ENCODE data around the gene PPIF.

PPIF gene

GRCh38 chr10:79376078-79376628 is 28.9 kb downstream of the PPIF start:
- DNase-seq: no peak

GRCh38 chr10:79376751-79377556 is 29.7 kb downstream of the PPIF start:
- no peak for DNase-seq

GRCh38 chr10:79377557-79378382 is 30.5 kb downstream of the PPIF start:
- no peak for DNase-seq

- no peak for DNase-seq
Observed at GRCh38 chr10:79378383-79378646, 31.0 kb downstream of the PPIF start.

GRCh38 chr10:79378647-79379511 is 31.6 kb downstream of the PPIF start:
- DNase-seq: no peak

- DNase-seq: no peak
Observed at GRCh38 chr10:79379512-79380124, 32.3 kb downstream of the PPIF start.

- no peak for DNase-seq
Observed at GRCh38 chr10:79380125-79380945, 33.1 kb downstream of the PPIF start.

- no peak for DNase-seq
Observed at GRCh38 chr10:79380946-79381721, 33.9 kb downstream of the PPIF start.

GRCh38 chr10:79381804-79382221 is 34.5 kb downstream of the PPIF start:
- DNase-seq: no peak

GRCh38 chr10:79382491-79382941 is 35.2 kb downstream of the PPIF start:
- no peak for DNase-seq

GRCh38 chr10:79383974-79384606 is 36.8 kb downstream of the PPIF start:
- DNase-seq: no peak

GRCh38 chr10:79384773-79385391 is 37.6 kb downstream of the PPIF start:
- no peak for DNase-seq

GRCh38 chr10:79385392-79385795 is 38.1 kb downstream of the PPIF start:
- no peak for DNase-seq

GRCh38 chr10:79385804-79386531 is 38.7 kb downstream of the PPIF start:
- DNase-seq: no peak

GRCh38 chr10:79386637-79387465 is 39.6 kb downstream of the PPIF start:
- DNase-seq: no peak

- DNase-seq: no peak
Observed at GRCh38 chr10:79387466-79387973, 40.3 kb downstream of the PPIF start.

GRCh38 chr10:79387974-79388850 is 40.9 kb downstream of the PPIF start:
- no peak for DNase-seq

Data from suppressor macrophage treated with lipopolysaccharide for 4 hours (primary cell).